SK-N-MC (cell line): Measurements from ENCODE around the gene CUL9.
A peak's percentile ranks its signal among the peaks of the same experiment; 100 is the strongest.

Experiments used
- DNase-seq: peaks from one replicate; pipeline ENCODE4 v3.0.0-alpha.2; 2011; ENCODE audit warnings: low read depth, low spot score
- H3K27ac ChIP-seq: fragments of 200-600 bp; sonication (generic); 2 replicates; pipeline ENCODE4 v1.5.1; 2016; ENCODE audit warnings: mixed run types
- H3K36me3 ChIP-seq: fragments of 200-600 bp; sonication (generic); 2 replicates; pipeline ENCODE4 v1.6.1; 2017; ENCODE audit warnings: antibody characterized with exemption, low read length, mixed read lengths; ENCODE audit not compliant: insufficient read depth
- H3K4me3 ChIP-seq: fragments of 200-600 bp; sonication (generic); 2 replicates; pipeline ENCODE4 v1.5.1; 2016
- H3K9ac ChIP-seq: fragments of 200-600 bp; sonication (generic); 2 replicates; pipeline ENCODE4 v1.8.0; 2017; ENCODE audit warnings: mixed run types, mixed read lengths; ENCODE audit not compliant: insufficient read length
- H3K9me3 ChIP-seq: fragments of 200-600 bp; sonication (generic); 2 replicates; pipeline ENCODE4 v1.6.1; 2017; ENCODE audit warnings: low read depth, mild to moderate bottlenecking, antibody characterized with exemption, low read length, moderate library complexity, mixed read lengths
- EZH2 ChIP-seq: fragments of 200-600 bp; sonication (generic); IDR thresholded peaks from one replicate; pipeline ENCODE4 v1.6.1; 2017; ENCODE audit warnings: antibody characterized with exemption
- FOXP2 ChIP-seq: optimal IDR thresholded peaks from 2 replicates; pipeline ENCODE3; 2011; ENCODE audit warnings: mild to moderate bottlenecking, moderate library complexity; ENCODE audit not compliant: insufficient read depth; ENCODE audit errors: extremely low read length, control extremely low read depth
- POLR2AphosphoS5 ChIP-seq: IDR thresholded peaks from 2 replicates; pipeline ENCODE4 v1.6.1; 2012; ENCODE audit warnings: mild to moderate bottlenecking, low read depth, low read length, borderline replicate concordance

The CUL9 gene

GRCh38 chr6:43178150-43178549 lies 3.8 kb upstream of the CUL9 start:
- no peak overlapping the region for H3K27ac ChIP-seq
- TF ChIP-seq EZH2 (no peak), FOXP2 (no peak), POLR2AphosphoS5 (no peak)
- peaks cover 41% of the 10 kb centered on the region for H3K36me3 ChIP-seq
- H3K4me3 ChIP-seq: no peak overlapping the region
- H3K9ac ChIP-seq: no peak overlapping the region
- no peak for DNase-seq
- no peaks in the 10 kb centered on the region for H3K9me3 ChIP-seq

- TF ChIP-seq EZH2 (no peak), FOXP2 (no peak), POLR2AphosphoS5 (no peak)
- Histone ChIP-seq H3K4me3 (no peak overlapping the region), H3K9ac (no peak overlapping the region), H3K9me3 (no peaks in the 10 kb centered on the region), H3K27ac (no peak overlapping the region), H3K36me3 (peaks cover 41% of the 10 kb centered on the region)
- no peak for DNase-seq
Measured at GRCh38 chr6:43178951-43179830, 2.8 kb upstream of the CUL9 start.

DNA sequence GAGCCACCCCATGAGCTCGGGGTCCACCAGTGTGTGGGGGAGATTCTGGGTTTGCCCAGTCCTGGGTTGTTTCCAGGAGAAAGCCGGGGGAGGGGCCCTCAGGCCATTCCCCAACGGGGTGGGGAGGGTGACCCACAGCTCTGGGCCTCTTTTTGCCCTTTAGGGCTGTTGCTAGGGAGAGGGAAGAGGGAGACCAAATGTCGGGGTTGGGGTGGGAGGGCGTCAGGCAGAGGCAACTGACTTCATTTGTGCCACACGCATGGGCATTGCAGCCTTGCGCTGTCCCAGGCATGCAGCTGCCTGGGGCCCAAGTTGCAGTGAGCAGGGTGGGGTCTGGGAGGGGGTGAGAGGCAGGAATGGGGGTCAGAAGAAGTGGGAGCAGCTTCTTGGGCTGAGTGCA lies 1.9 kb upstream of the CUL9 start:
- no peak overlapping the region for H3K27ac ChIP-seq
- H3K9me3 ChIP-seq: no peaks in the 10 kb centered on the region
- H3K36me3 ChIP-seq: peaks cover 36% of the 10 kb centered on the region
- DNase-seq: no peak
- TF ChIP-seq FOXP2: no peak
- no peak for TF ChIP-seq POLR2AphosphoS5
- no peak for TF ChIP-seq EZH2
- H3K9ac ChIP-seq: no peak overlapping the region
- no peak overlapping the region for H3K4me3 ChIP-seq

DNA sequence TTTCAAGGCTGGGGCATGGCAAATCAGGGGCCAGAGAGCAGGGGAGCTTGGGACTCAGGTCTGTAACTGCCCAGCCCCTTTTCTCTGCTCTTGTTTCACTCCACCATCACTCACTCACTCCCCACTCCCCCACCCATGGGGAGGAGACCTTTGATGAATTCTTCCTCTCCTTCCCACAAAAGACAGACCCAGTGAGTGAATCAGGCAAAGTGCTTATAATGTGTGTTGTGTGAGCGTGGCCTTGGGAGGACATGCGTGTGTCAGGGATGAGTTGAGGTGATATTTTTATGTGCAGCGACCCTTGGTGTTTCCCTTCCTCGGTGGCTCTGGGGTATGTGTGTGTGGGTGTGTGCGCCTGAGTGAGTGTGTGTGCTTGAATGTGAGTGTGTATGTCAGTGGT lies 1.0 kb upstream of the CUL9 start:
- TF ChIP-seq EZH2 (no peak), POLR2AphosphoS5 (no peak), FOXP2 (no peak)
- no peak for DNase-seq
- no peak overlapping the region for H3K9ac ChIP-seq
- 0 out of 2 replicates have a peak overlapping the region, but pooled peaks have one; percentile 0 for H3K27ac ChIP-seq
- H3K9me3 ChIP-seq: no peaks in the 10 kb centered on the region
- no peak overlapping the region for H3K4me3 ChIP-seq
- H3K36me3 ChIP-seq: peaks cover 27% of the 10 kb centered on the region; the same call in 1 of the 2 replicates

DNA sequence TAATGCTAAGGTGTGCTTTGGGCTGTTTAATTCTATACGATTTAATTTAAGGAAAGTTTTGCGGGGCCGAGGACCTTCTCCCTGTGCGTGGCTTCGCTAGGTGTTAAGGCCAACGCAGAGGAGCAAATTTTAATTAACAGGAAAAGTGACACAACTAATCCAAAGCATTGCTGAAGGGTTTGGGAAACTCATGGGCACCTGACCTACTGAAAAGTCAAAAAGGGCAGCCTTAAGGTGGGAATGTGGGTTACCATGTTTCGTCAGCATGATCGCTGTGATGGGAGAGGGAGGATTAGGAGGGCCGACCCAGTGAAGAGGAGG lies 415 bp upstream of the CUL9 start:
- no peak for DNase-seq
- H3K9me3 ChIP-seq: no peaks in the 10 kb centered on the region
- peaks cover 21% of the 10 kb centered on the region; the same call in 1 of the 2 replicates for H3K36me3 ChIP-seq
- H3K9ac ChIP-seq: no peak overlapping the region
- 0 out of 2 replicates have a peak overlapping the region, but pooled peaks have one; percentile 0 for H3K27ac ChIP-seq
- TF ChIP-seq POLR2AphosphoS5: no peak
- no peak for TF ChIP-seq EZH2
- TF ChIP-seq FOXP2: no peak
- H3K4me3 ChIP-seq: peak overlapping the region; percentile 75

DNA sequence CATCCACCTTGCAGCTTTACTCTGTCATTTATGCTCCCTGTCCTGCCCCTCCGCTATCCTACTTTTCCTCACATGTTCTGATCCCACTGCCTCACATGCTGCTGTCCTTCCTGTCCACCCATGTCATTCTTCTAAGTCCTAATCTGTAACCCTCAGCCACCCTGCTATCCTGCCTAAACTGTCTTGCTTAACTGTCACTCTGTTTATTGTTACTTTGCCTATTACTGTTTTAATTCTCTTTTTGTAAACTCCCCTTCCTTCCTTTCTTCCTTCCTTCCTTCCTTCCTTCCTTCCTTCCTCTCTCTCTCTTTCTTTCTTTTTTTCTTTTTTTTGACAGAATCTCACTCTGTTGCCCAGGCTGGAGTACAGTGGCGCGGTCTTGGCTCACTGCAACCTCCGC lies 1.4 kb downstream of the CUL9 start:
- DNase-seq: no peak
- Histone ChIP-seq H3K4me3 (no peak overlapping the region), H3K9ac (peak overlapping the region; percentile 63), H3K27ac (no peak overlapping the region), H3K36me3 (peaks cover 10% of the 10 kb centered on the region; the same call in 1 of the 2 replicates), H3K9me3 (no peaks in the 10 kb centered on the region)
- TF ChIP-seq POLR2AphosphoS5: no peak
- no peak for TF ChIP-seq FOXP2
- no peak for TF ChIP-seq EZH2

DNA sequence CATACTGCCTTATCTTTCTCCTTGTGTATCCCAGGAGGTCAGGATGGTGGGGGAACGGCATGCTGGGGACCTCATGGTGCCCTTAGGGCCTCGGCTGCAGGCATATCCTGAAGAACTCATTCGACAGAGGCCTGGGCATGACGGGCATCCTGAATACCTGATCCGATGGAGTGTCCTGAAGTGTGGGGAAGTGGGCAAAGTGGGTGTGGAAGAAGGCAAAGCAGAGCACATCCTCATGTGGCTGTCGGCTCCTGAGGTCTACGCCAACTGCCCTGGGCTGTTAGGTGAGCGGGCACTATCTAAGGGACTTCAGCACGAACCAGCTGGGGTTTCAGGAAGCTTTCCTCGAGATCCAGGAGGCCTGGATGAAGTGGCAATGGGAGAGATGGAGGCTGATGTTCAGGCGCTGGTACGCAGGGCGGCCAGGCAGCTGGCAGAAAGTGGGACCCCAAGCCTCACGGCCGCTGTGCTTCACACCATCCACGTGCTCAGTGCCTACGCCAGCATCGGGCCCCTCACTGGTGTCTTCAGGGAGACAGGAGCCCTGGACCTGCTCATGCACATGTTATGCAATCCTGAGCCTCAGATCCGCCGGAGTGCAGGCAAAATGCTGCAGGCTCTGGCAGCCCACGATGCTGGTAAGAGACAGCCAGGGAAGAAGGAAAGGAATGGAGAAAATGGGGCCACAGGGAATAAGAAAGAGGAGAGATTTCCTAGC lies 2.4 kb downstream of the CUL9 start:
- TF ChIP-seq FOXP2 (no peak), EZH2 (no peak), POLR2AphosphoS5 (no peak)
- H3K4me3 ChIP-seq: no peak overlapping the region
- H3K27ac ChIP-seq: no peak overlapping the region
- no peak for DNase-seq
- no peak overlapping the region for H3K9ac ChIP-seq
- no peaks in the 10 kb centered on the region for H3K9me3 ChIP-seq
- H3K36me3 ChIP-seq: no peaks in the 10 kb centered on the region; the same call in 1 of the 2 replicates

GRCh38 chr6:43185391-43185985 lies 3.5 kb downstream of the CUL9 start:
- H3K9me3 ChIP-seq: no peaks in the 10 kb centered on the region
- H3K36me3 ChIP-seq: no peaks in the 10 kb centered on the region
- H3K9ac ChIP-seq: peak overlapping the region; percentile 32
- no peak overlapping the region for H3K27ac ChIP-seq
- no peak for DNase-seq
- H3K4me3 ChIP-seq: no peak overlapping the region
- TF ChIP-seq POLR2AphosphoS5: no peak
- TF ChIP-seq EZH2: no peak
- TF ChIP-seq FOXP2: no peak
